ENCODE measurements around the gene ZNF646.

The ZNF646 gene

DNA sequence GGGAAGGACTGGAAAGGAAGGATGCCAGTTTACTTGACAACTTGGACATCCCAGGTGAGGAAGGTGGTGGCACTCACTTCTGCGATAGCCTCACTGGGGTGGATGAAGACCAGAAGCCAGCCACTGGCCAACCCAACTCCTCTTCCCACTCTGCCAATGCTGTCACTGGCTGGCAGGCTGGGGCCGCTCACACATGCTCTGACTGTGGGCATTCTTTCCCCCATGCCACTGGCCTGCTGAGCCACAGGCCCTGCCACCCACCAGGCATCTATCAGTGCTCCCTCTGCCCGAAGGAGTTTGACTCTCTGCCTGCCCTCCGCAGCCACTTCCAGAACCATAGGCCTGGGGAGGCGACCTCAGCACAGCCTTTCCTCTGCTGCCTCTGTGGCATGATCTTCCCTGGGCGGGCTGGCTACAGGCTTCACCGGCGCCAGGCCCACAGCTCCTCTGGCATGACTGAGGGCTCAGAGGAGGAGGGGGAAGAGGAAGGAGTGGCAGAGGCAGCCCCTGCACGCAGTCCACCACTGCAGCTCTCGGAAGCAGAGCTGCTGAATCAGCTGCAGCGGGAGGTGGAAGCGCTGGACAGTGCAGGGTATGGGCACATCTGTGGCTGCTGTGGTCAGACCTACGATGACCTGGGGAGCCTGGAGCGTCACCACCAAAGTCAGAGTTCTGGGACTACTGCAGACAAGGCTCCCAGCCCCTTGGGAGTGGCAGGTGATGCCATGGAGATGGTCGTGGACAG lies 4.5 kb downstream of the ZNF646 start:
- TF ChIP-seq, protein P1, sequence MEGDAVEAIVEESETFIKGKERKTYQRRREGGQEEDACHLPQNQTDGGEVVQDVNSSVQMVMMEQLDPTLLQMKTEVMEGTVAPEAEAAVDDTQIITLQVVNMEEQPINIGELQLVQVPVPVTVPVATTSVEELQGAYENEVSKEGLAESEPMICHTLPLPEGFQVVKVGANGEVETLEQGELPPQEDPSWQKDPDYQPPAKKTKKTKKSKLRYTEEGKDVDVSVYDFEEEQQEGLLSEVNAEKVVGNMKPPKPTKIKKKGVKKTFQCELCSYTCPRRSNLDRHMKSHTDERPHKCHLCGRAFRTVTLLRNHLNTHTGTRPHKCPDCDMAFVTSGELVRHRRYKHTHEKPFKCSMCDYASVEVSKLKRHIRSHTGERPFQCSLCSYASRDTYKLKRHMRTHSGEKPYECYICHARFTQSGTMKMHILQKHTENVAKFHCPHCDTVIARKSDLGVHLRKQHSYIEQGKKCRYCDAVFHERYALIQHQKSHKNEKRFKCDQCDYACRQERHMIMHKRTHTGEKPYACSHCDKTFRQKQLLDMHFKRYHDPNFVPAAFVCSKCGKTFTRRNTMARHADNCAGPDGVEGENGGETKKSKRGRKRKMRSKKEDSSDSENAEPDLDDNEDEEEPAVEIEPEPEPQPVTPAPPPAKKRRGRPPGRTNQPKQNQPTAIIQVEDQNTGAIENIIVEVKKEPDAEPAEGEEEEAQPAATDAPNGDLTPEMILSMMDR (IDR thresholded peaks at IDR 0.05; ENCODE audit: extremely low read depth, missing control alignments) = no peak
- no peak for DNase-seq (ENCODE audit: low spot score)

DNA sequence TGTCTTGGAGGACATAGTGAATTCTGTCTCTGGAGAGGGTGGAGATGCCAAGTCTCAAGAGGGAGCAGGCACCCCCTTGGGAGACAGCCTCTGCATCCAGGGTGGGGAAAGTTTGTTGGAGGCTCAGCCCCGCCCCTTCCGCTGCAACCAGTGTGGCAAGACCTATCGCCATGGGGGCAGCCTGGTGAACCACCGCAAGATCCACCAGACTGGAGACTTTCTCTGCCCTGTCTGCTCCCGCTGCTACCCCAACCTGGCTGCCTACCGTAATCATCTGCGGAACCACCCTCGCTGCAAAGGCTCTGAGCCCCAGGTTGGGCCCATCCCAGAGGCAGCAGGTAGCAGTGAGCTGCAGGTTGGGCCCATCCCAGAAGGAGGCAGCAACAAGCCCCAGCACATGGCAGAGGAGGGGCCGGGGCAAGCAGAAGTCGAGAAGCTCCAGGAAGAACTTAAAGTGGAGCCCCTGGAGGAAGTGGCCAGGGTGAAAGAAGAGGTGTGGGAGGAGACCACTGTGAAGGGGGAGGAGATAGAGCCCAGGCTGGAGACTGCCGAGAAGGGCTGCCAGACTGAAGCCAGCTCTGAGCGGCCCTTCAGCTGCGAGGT lies 5.2 kb downstream of the ZNF646 start:
- no peak for DNase-seq (ENCODE audit: low spot score)

DNA sequence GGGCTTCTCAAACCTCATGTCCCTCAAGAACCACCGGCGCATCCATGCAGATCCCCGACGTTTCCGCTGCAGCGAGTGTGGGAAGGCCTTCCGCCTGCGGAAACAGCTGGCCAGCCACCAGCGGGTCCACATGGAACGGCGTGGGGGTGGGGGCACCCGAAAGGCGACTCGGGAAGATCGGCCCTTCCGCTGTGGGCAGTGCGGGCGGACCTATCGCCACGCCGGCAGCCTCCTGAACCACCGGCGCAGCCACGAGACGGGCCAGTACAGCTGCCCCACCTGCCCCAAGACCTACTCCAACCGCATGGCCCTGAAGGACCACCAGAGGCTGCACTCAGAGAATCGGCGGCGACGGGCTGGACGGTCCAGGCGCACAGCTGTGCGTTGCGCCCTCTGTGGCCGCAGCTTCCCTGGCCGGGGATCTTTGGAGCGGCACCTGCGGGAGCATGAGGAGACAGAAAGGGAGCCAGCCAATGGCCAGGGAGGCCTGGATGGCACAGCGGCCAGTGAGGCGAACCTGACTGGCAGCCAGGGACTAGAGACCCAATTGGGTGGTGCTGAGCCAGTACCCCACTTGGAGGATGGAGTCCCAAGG lies 5.9 kb downstream of the ZNF646 start:
- no peak for DNase-seq (ENCODE audit: low spot score)
- TF ChIP-seq, protein P1 (IDR thresholded peaks at IDR 0.05; ENCODE audit: extremely low read depth, missing control alignments) = no peak

More for the DNA sequence above, 5.2 kb downstream of the ZNF646 start:
- TF ChIP-seq, protein P1 (IDR thresholded peaks at IDR 0.05; ENCODE audit: extremely low read depth, missing control alignments) = no peak

DNA sequence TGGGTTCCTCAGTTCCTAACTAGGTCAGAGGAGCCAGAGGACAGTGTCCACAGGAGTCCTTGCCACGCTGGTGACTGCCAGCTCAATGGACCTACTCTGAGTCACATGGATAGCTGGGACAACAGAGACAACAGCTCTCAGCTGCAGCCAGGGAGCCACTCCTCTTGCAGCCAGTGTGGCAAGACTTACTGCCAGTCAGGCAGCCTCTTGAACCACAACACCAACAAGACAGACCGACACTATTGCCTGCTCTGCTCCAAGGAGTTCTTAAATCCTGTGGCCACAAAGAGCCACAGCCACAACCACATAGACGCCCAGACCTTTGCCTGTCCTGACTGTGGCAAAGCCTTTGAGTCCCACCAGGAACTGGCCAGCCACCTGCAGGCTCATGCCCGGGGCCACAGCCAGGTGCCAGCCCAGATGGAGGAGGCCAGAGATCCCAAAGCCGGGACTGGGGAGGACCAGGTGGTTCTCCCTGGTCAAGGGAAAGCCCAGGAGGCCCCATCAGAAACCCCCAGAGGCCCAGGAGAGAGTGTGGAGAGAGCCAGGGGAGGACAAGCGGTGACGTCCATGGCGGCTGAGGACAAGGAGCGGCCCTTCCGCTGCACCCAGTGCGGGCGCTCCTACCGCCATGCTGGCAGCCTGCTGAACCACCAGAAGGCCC lies 6.7 kb downstream of the ZNF646 start:
- DNase-seq (ENCODE audit: low spot score) = no peak
- TF ChIP-seq, protein P1 (IDR thresholded peaks at IDR 0.05; ENCODE audit: extremely low read depth, missing control alignments) = no peak

DNA sequence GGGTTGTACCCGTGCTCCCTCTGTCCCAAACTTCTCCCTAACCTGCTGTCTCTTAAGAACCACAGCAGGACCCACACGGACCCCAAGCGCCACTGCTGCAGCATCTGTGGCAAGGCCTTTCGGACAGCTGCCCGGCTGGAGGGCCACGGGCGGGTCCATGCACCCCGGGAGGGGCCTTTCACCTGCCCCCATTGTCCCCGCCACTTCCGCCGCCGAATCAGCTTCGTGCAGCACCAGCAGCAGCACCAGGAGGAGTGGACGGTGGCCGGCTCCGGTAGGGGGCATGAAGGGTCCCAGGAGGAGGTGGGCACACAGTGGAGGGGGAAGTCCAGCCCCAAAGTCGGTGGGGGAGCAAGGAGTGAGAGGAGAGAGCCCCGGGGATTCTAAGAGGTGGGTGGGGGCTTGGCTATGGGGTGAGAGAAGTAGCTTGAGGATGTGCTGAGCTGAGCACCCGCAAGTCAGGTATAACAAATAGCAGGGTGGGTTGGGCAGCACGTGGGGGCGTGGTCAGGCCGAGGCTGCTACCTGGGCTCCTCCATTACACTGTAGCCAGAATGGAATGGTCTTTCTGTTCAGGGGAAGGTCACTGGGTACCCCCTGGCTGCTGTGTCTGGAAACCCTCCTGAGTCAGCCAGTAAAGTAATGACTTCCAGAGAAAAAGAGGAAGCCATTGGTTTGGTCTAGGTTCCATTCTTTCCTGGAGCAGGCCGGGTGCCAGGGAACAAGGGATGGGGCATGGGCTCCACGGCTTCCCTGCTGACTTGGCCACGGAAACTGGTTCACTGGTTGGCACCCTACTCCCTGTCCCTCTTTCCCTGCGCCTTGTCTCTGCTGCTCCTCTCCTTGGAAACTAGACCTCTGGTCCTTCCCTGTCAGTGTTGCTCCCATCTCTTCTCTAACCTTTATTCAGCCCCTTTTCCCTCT lies 7.5 kb downstream of the ZNF646 start:
- TF ChIP-seq, protein P1 (IDR thresholded peaks at IDR 0.05; ENCODE audit: extremely low read depth, missing control alignments) = no peak
- DNase-seq (ENCODE audit: low spot score) = no peak

DNA sequence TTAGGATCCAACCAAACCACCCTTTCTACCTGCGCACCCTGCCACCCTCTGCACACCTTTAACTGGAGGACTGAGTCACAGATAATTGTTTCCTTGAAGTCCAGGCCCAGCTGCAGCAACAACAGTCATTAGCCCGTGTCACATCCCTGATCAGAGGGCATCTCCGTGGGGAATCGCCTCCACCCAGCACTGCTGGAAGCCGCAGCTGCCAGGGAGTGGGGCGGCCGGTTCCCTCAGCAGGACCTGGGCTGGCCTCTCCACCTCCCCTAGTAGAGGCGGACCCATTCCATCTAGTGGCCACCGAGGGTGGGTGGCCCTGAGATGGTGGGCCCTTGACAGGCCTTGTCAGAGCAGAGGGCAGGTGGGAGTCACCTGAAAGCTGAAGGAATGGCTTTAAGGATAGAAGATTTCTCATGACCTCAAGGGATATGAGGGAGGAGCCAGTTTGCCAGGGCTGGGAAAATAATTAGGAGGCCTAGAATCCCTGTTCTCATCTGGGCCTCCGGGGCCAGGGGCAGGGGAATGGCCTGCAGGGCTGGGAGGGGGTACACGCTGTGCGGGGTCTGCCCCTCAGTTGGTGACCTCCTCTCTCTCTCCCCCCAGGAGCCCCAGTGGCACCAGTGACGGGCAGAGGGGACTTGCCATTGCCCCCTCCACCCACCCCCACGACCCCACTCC lies 8.3 kb downstream of the ZNF646 start:
- TF ChIP-seq, protein P1 (IDR thresholded peaks at IDR 0.05; ENCODE audit: extremely low read depth, missing control alignments) = no peak
- DNase-seq (ENCODE audit: low spot score) = no peak

Data from GM20000 (cell line).